Endothelial cell of umbilical vein (primary cell): ENCODE data around the gene CIAO3.

Source experiments
- EZH2 ChIP-seq: IDR thresholded peaks from 2 replicates; pipeline ENCODE4 v1.6.1; 2012; ENCODE audit warnings: borderline replicate concordance, low read depth, mild to moderate bottlenecking, moderate library complexity, low read length, inconsistent platforms; ENCODE audit not compliant: severe bottlenecking
- POLR2A ChIP-seq: IDR thresholded peaks from 2 replicates; pipeline ENCODE4 v1.6.1; 2012; ENCODE audit warnings: low read depth, mild to moderate bottlenecking, control low read depth, low read length

- TF ChIP-seq EZH2 = no peak
- no peak for TF ChIP-seq POLR2A
These were observed 21.9 kb downstream of the CIAO3 start for GRCh38 chr16:718922-719321.
